Uterus (tissue), 2 donors: Measurements from ENCODE around the gene PLXND1.

Source experiments
- CTCF ChIP-seq, 4 experiments: fragments of 200-600 bp in 2 of 4; fragments of 450-650 bp in 2 of 4; sonication (generic) in 2 of 4; IDR thresholded peaks; one replicate each; pipeline ENCODE4 v1.5.1; 2016 to 2019; ENCODE audit warnings: antibody characterized with exemption in 4 of 4, mild to moderate bottlenecking in 2 of 4, moderate library complexity in 1 of 4
- POLR2A ChIP-seq, 2 donors: fragments of 450-650 bp; IDR thresholded peaks; one replicate each; pipeline ENCODE4 v1.6.1; 2016; ENCODE audit warnings: antibody characterized with exemption in 2 of 2, mild to moderate bottlenecking in 1 of 2, moderate library complexity in 1 of 2

DNA sequence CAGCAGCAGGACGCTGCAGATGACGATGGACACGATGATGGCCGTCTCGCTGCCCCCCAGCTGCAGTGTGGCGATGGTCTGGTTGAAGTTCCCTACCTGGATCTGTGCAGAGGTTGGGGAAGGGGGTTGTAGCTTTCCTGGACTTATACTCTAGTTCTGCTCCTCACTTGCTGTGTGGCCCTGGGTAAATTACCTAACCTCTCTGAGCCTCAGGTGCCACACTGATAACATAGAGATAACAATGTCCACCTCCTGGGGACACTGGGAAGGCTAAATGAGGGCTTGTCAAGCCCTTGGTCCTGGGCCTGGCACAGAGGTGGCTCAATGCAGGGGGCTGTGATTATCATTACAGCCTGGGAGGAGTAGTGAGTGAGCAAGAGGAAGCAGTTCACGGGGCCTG is 36.6 kb downstream of the PLXND1 start:
- no peak for TF ChIP-seq CTCF (IDR thresholded peaks at IDR 0.05)
- no peak for TF ChIP-seq POLR2A (IDR thresholded peaks at IDR 0.05)
